Activated CD4-positive, alpha-beta T cell treated with anti-CD3 and anti-CD28 coated beads, Interleukin-2, amount 10 ng/mL, durations not matched to agents 7 days and 5 days (primary cell): Measurements from ENCODE around the gene HMGCR. TPM values are rescaled to one million over a fixed set of nuclear protein-coding genes. Genes with fewer than 3 reads are reported as not detected.
"Not testable (repeated sequence)": the region's sequence is repeated elsewhere in the genome, so short reads cannot be mapped to it uniquely, and the experiment has no call there.

Experiments used
- CTCF ChIA-PET: fragments of 350-600 bp; sonication (Branson Sonifier 250); formaldehyde crosslinking; loops from one replicate; lab custom pipeline; 2021; ENCODE audit warnings: antibody characterized with exemption; lab: Charles Lee
- POLR2A ChIA-PET: fragments of 350-600 bp; sonication (Branson Sonifier 250); formaldehyde crosslinking; loops from one replicate; lab custom pipeline; 2021; ENCODE audit warnings: antibody characterized with exemption; lab: Charles Lee
- DNase-seq: peaks from one replicate; pipeline ENCODE4 v3.0.0-alpha.2; 2020
- H3K27ac Mint-ChIP-seq: one replicate; pipeline ENCODE4 v1.8.0; 2021; ENCODE audit warnings: mild to moderate bottlenecking, moderate library complexity, mixed read lengths
- H3K27me3 Mint-ChIP-seq: one replicate; pipeline ENCODE4 v1.8.0; 2021; ENCODE audit warnings: mixed read lengths
- H3K36me3 Mint-ChIP-seq: one replicate; pipeline ENCODE4 v1.8.0; 2021; ENCODE audit warnings: low read depth, mixed read lengths
- H3K4me1 Mint-ChIP-seq: one replicate; pipeline ENCODE4 v1.8.0; 2021; ENCODE audit warnings: mixed read lengths
- H3K4me3 Mint-ChIP-seq: one replicate; pipeline ENCODE4 v1.8.0; 2021; ENCODE audit warnings: mild to moderate bottlenecking, moderate library complexity, mixed read lengths
- H3K9me3 Mint-ChIP-seq: one replicate; pipeline ENCODE4 v1.8.0; 2021; ENCODE audit warnings: mixed read lengths
- total RNA-seq, 2 experiments: library from RNA; stranded (reverse); gene quantifications; one replicate each; pipeline ENCODE4 v1.2.3, GENCODE V29; 2021

Gene HMGCR
- 10 to 100 TPM; 49.4 to 51.1 TPM for total RNA-seq

- ChIA-PET CTCF (interaction anchor here (0.8 to 1.6 kb wide), 6 partner anchors 15 to 401 kb away, joined by 3 to 10 read pairs (median 3); partner anchors contain the start of gene ANKRD31), POLR2A (interaction anchor here (0.6 to 1.0 kb wide), 5 partner anchors 12 to 187 kb away, joined by 3 to 4 read pairs (median 4); partner anchors contain the start of gene ANKRD31)
- Mint-ChIP-seq H3K9me3 (no peaks in the 10 kb centered on the region), H3K4me3 (no peak within 1 kb of the TSS), H3K27ac (no peak within 1 kb of the TSS), H3K4me1 (peaks cover 36% of the 10 kb centered on the region), H3K27me3 (no peaks in the 10 kb centered on the region), H3K36me3 (peaks cover 17% of the 10 kb centered on the region)
- DNase-seq: peak; percentile 98
Measured at GRCh38 chr5:75336615-75337336, at the start of gene HMGCR. Gene HMGCR, plus strand, starts transcription at chr5:75337220. Its CDS starts 5,386 bp downstream, at chr5:75342606.

- H3K36me3 Mint-ChIP-seq, H3K9me3 Mint-ChIP-seq, DNase-seq, H3K27ac Mint-ChIP-seq, POLR2A ChIA-PET, CTCF ChIA-PET, H3K4me3 Mint-ChIP-seq, H3K4me1 Mint-ChIP-seq: not testable (repeated sequence)
- H3K27me3 Mint-ChIP-seq: peaks cover 20% of the 10 kb centered on the region
Measured at GRCh38 chr5:75291844-75292243, 45.2 kb upstream of the HMGCR start.

- H3K4me1 Mint-ChIP-seq: no peaks in the 10 kb centered on the region
- H3K36me3 Mint-ChIP-seq: no peaks in the 10 kb centered on the region
- CTCF ChIA-PET: no interaction called here
- no peaks in the 10 kb centered on the region for H3K27me3 Mint-ChIP-seq
- no peak overlapping the region for H3K4me3 Mint-ChIP-seq
- H3K27ac Mint-ChIP-seq: no peak overlapping the region
- POLR2A ChIA-PET: no interaction called here
- peaks cover 4% of the 10 kb centered on the region for H3K9me3 Mint-ChIP-seq
- DNase-seq: no peak
Measured at GRCh38 chr5:75300084-75300483, 36.9 kb upstream of the HMGCR start.

GRCh38 chr5:75303419-75303818 lies 33.6 kb upstream of the HMGCR start:
- Mint-ChIP-seq H3K36me3 (no peaks in the 10 kb centered on the region), H3K4me1 (no peaks in the 10 kb centered on the region), H3K4me3 (no peak overlapping the region), H3K9me3 (peaks cover 2% of the 10 kb centered on the region), H3K27me3 (peaks cover 3% of the 10 kb centered on the region), H3K27ac (no peak overlapping the region)
- no peak for DNase-seq
- ChIA-PET POLR2A (no interaction called here), CTCF (no interaction called here)

- H3K36me3 Mint-ChIP-seq, H3K4me3 Mint-ChIP-seq, DNase-seq, H3K9me3 Mint-ChIP-seq, H3K27ac Mint-ChIP-seq, H3K27me3 Mint-ChIP-seq, POLR2A ChIA-PET, H3K4me1 Mint-ChIP-seq: not testable (repeated sequence)
- CTCF ChIA-PET: interaction anchor here (0.6 kb wide), 1 partner anchor 73 kb away, joined by 3 read pairs; no protein-coding TSS in a partner anchor
Measured at GRCh38 chr5:75304486-75304885, 32.5 kb upstream of the HMGCR start.

- CTCF ChIA-PET: no interaction called here
Measured at GRCh38 chr5:75306746-75307145, 30.3 kb upstream of the HMGCR start.

GRCh38 chr5:75310212-75310611 lies 26.8 kb upstream of the HMGCR start:
- DNase-seq: no peak
- Mint-ChIP-seq H3K36me3 (no peaks in the 10 kb centered on the region), H3K27ac (no peak overlapping the region), H3K4me1 (no peaks in the 10 kb centered on the region), H3K4me3 (no peak overlapping the region), H3K9me3 (no peaks in the 10 kb centered on the region), H3K27me3 (peaks cover 6% of the 10 kb centered on the region)
- CTCF ChIA-PET: interaction anchor here (1.2 kb wide), 1 partner anchor 31 kb away, joined by 3 read pairs; no protein-coding TSS in a partner anchor
- POLR2A ChIA-PET: no interaction called here

More at GRCh38 chr5:75306746-75307145, 30.3 kb upstream of the HMGCR start:
- H3K4me3 Mint-ChIP-seq: no peak overlapping the region
- H3K27ac Mint-ChIP-seq: no peak overlapping the region
- H3K27me3 Mint-ChIP-seq: peaks cover 3% of the 10 kb centered on the region
- no peak for DNase-seq
- POLR2A ChIA-PET: no interaction called here
- H3K4me1 Mint-ChIP-seq: no peaks in the 10 kb centered on the region
- H3K9me3 Mint-ChIP-seq: no peaks in the 10 kb centered on the region
- H3K36me3 Mint-ChIP-seq: no peaks in the 10 kb centered on the region

- DNase-seq, H3K4me1 Mint-ChIP-seq, H3K27me3 Mint-ChIP-seq, H3K4me3 Mint-ChIP-seq, POLR2A ChIA-PET, H3K9me3 Mint-ChIP-seq, H3K27ac Mint-ChIP-seq, H3K36me3 Mint-ChIP-seq: not testable (repeated sequence)
- CTCF ChIA-PET: interaction anchor here (1.3 kb wide), 1 partner anchor 11 kb away, joined by 3 read pairs; no protein-coding TSS in a partner anchor
Measured at GRCh38 chr5:75319148-75319547, 17.9 kb upstream of the HMGCR start.

GRCh38 chr5:75319638-75320037 lies 17.4 kb upstream of the HMGCR start:
- Mint-ChIP-seq H3K9me3 (no peaks in the 10 kb centered on the region), H3K36me3 (no peaks in the 10 kb centered on the region), H3K4me3 (no peak overlapping the region), H3K4me1 (no peaks in the 10 kb centered on the region), H3K27me3 (no peaks in the 10 kb centered on the region), H3K27ac (no peak overlapping the region)
- POLR2A ChIA-PET: no interaction called here
- CTCF ChIA-PET: interaction anchor here (1.3 kb wide), 1 partner anchor 10 kb away, joined by 3 read pairs; no protein-coding TSS in a partner anchor
- DNase-seq: no peak

GRCh38 chr5:75320371-75320770 lies 16.6 kb upstream of the HMGCR start:
- POLR2A ChIA-PET: no interaction called here

GRCh38 chr5:75322066-75322465 lies 15.0 kb upstream of the HMGCR start:
- peaks cover 2% of the 10 kb centered on the region for H3K4me1 Mint-ChIP-seq
- POLR2A ChIA-PET: no interaction called here
- H3K27ac Mint-ChIP-seq: no peak overlapping the region

More at GRCh38 chr5:75320371-75320770, 16.6 kb upstream of the HMGCR start:
- Mint-ChIP-seq H3K4me1 (peaks cover 2% of the 10 kb centered on the region), H3K9me3 (no peaks in the 10 kb centered on the region), H3K27me3 (no peaks in the 10 kb centered on the region), H3K36me3 (no peaks in the 10 kb centered on the region), H3K4me3 (no peak overlapping the region), H3K27ac (no peak overlapping the region)
- no peak for DNase-seq
- CTCF ChIA-PET: interaction anchor here (0.6 to 1.6 kb wide), 4 partner anchors 10 to 113 kb away, joined by 3 to 6 read pairs (median 4); no protein-coding TSS in a partner anchor

GRCh38 chr5:75324791-75325190 lies 12.2 kb upstream of the HMGCR start:
- no peak for DNase-seq
- no peak overlapping the region for H3K27ac Mint-ChIP-seq
- H3K4me1 Mint-ChIP-seq: peaks cover 2% of the 10 kb centered on the region
- ChIA-PET POLR2A (no interaction called here), CTCF (interaction anchor here (0.6 kb wide), 1 partner anchor 1094 kb away, joined by 7 read pairs; no protein-coding TSS in a partner anchor)
- no peaks in the 10 kb centered on the region for H3K9me3 Mint-ChIP-seq
- no peaks in the 10 kb centered on the region for H3K27me3 Mint-ChIP-seq
- H3K36me3 Mint-ChIP-seq: no peaks in the 10 kb centered on the region
- H3K4me3 Mint-ChIP-seq: no peak overlapping the region

More at GRCh38 chr5:75322066-75322465, 15.0 kb upstream of the HMGCR start:
- DNase-seq: no peak
- CTCF ChIA-PET: interaction anchor here (1.6 kb wide), 1 partner anchor 8 kb away, joined by 6 read pairs; no protein-coding TSS in a partner anchor
- H3K9me3 Mint-ChIP-seq: no peaks in the 10 kb centered on the region
- no peaks in the 10 kb centered on the region for H3K27me3 Mint-ChIP-seq
- no peaks in the 10 kb centered on the region for H3K36me3 Mint-ChIP-seq
- H3K4me3 Mint-ChIP-seq: no peak overlapping the region

GRCh38 chr5:75325242-75325641 lies 11.8 kb upstream of the HMGCR start:
- no peak for DNase-seq
- H3K27me3 Mint-ChIP-seq: no peaks in the 10 kb centered on the region
- no peaks in the 10 kb centered on the region for H3K9me3 Mint-ChIP-seq
- peaks cover 2% of the 10 kb centered on the region for H3K4me1 Mint-ChIP-seq
- CTCF ChIA-PET: no interaction called here
- no peak overlapping the region for H3K4me3 Mint-ChIP-seq
- H3K36me3 Mint-ChIP-seq: no peaks in the 10 kb centered on the region
- POLR2A ChIA-PET: no interaction called here
- H3K27ac Mint-ChIP-seq: no peak overlapping the region
